Activated CD4-positive, alpha-beta T cell treated with anti-CD3 and anti-CD28 coated beads, Interleukin-10, Interleukin-2, amounts not matched to agents 100 ng/mL and 50 ng/mL, durations not matched to agents 16 hours and 8 hours (primary cell): ENCODE measurements around the gene GPC4.
"Not testable (repeated sequence)": the region's sequence is repeated elsewhere in the genome, so short reads cannot be mapped to it uniquely, and the experiment has no call there.

Source experiments
- DNase-seq: peaks from one replicate; pipeline ENCODE4 v3.0.0-alpha.2; 2020

Gene GPC4

GRCh38 chrX:133302775-133303445 lies 112.4 kb downstream of the GPC4 start:
- DNase-seq: no peak

GRCh38 chrX:133300591-133300990 lies 114.7 kb downstream of the GPC4 start:
- no peak for DNase-seq

- DNase-seq: no peak
Measured at GRCh38 chrX:133297284-133297683, 118.0 kb downstream of the GPC4 start.

GRCh38 chrX:133294126-133294525 lies 121.2 kb downstream of the GPC4 start:
- no peak for DNase-seq

GRCh38 chrX:133290076-133290475 lies 125.2 kb downstream of the GPC4 start:
- DNase-seq: no peak

- DNase-seq: no peak
Measured at GRCh38 chrX:133287860-133288259, 127.4 kb downstream of the GPC4 start.

- DNase-seq: no peak
Measured at GRCh38 chrX:133285341-133285740, 129.9 kb downstream of the GPC4 start.

- DNase-seq: not testable (repeated sequence)
Measured at GRCh38 chrX:133279112-133279730, 136.1 kb downstream of the GPC4 start.

- DNase-seq: no peak
Measured at GRCh38 chrX:133273180-133273579, 142.1 kb downstream of the GPC4 start.

GRCh38 chrX:133269168-133269567 lies 146.1 kb downstream of the GPC4 start:
- DNase-seq: no peak

- no peak for DNase-seq
Measured at GRCh38 chrX:133267621-133268020, 147.7 kb downstream of the GPC4 start.

GRCh38 chrX:133265331-133265730 lies 150.0 kb downstream of the GPC4 start:
- no peak for DNase-seq

- DNase-seq: no peak
Measured at GRCh38 chrX:133258481-133258880, 156.8 kb downstream of the GPC4 start.

GRCh38 chrX:133254666-133255065 lies 160.6 kb downstream of the GPC4 start:
- no peak for DNase-seq

GRCh38 chrX:133251204-133251603 lies 164.1 kb downstream of the GPC4 start:
- no peak for DNase-seq

GRCh38 chrX:133250184-133251100 lies 164.8 kb downstream of the GPC4 start:
- DNase-seq: no peak
